Limb (tissue), 2 donors: ENCODE measurements around the gene HDAC5.
"Not testable (repeated sequence)": the region's sequence is repeated elsewhere in the genome, so short reads cannot be mapped to it uniquely, and the experiment has no call there.

ENCODE experiments used
- DNase-seq, 2 donors: peaks; one replicate each; pipeline ENCODE4 v3.0.0-alpha.2; 2016; ENCODE audit errors: extremely low spot score in 2 of 2

HDAC5 gene

GRCh38 chr17:44123356-44124117 lies at the start of gene HDAC5:
TSS of gene HDAC5 (minus strand) at chr17:44123641. CDS start at chr17:44117515, 6,126 bp downstream.
- DNase-seq, result peak; percentile 94 to 100

GRCh38 chr17:44171931-44172455 lies 48.6 kb upstream of the HDAC5 start:
- no peak for DNase-seq

GRCh38 chr17:44170499-44171201 lies 47.2 kb upstream of the HDAC5 start, which contains the start of gene ASB16:
TSS of gene ASB16 (plus strand) at chr17:44170704. CDS start at chr17:44170790, 86 bp downstream.
- DNase-seq, result no peak

DNA sequence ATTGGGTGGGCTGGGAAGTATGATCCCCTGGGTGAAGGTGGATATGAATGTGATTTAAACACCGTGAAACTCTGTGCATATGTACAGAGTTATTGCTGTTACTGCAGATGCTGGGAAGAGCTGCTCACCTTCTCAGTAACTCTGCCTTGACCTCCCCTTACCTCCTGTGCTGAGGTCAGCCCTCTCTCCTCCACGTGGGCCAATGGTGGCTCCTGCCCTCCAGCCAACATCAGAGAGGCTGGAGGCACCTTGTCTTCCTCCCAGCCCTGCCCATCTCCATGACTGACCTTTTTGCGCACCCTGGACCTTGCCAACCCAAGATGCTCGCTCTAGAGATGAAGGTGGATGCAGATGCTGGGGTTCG lies 46.7 kb upstream of the HDAC5 start:
- DNase-seq, result no peak

- DNase-seq, result no peak
These were observed 43.9 kb upstream of the HDAC5 start for GRCh38 chr17:44167181-44167861.

DNA sequence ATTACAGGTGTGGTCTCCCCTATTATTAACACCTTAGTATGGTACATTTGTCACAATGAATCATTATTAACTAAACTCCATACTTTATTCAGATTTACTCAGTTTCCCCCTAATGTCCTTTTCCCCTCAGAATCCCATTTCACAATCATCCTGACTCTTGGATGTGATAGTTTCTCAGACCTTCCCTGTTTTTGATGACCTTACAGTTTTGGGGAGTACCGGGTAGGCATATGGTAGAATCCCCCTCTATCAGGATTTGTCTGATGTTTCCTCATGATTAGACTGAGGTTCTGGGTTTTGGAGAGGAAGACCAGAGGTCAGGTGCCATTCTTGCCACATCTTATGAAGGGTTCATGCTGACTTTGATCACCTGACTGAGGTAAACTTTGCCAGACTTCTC lies 41.0 kb upstream of the HDAC5 start:
- no peak for DNase-seq

GRCh38 chr17:44159519-44160210 lies 36.2 kb upstream of the HDAC5 start:
- no peak for DNase-seq

DNA sequence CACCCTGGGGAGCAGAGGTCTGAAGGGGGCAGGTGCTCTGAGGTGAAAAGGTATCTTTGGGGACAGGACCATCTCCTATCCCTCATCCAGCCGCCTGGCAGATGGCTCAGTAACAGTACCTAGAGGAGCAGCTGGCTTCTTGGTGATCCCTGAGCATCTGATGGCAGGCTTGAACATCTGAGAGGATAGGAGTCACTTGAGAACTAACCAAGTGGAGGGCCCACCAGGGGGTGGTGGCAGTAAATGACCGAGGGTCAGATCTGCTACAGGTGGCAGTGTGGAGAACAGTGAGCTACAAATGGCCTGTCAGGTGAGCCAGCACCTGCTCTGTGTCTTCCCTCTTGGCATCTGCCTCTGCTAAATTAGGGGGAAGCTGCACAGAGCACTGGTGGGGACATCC lies 32.0 kb upstream of the HDAC5 start:
- DNase-seq, result no peak

GRCh38 chr17:44152875-44153274 lies 29.4 kb upstream of the HDAC5 start:
- DNase-seq, result no peak

DNA sequence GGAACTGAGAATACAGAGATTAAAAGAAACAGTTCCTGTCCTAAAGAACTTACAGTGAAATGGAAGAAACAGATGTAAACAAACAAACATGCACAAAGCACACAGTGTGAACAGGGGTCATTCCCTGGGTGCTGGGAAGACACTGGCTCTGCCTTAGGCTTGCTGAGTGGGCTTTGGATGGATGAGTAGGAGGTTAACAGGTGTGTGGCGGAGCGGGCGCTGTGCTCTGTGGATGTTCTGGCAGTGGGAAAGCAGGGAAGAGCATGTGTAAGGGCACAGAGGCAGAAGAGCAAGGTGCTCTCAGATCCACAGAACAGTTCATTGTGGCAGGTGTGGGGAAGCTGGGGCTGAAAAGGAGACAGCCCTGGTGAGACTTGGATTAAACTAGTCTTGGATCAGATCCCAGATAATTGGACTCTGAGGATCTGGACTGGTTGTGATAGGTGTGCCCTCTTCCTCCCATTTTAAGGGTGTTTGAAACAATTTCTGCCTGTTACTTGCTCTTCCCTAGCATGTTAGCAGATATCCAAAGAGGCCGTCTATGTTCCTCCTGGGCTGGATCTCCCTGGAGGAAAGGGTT lies 26.4 kb upstream of the HDAC5 start:
- no peak for DNase-seq

DNA sequence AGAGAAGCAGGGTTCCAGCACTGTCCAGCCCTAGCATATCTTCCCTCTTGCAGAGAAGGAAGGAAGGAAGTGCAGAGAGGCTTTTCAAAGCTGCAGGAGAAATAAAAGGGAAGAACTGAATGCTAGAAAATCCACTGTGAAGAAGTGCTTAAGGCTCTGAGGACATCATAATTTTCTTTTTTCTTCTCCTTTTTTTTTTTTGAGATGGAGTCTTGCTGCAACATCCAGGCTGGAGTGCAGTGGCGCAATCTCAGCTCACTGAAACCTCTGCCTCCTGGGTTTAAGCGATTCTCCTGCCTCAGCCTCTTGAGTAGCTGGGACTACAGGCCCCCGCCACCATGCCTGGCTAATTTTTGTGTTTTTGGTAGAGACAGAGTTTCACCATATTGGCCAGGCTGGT lies 25.6 kb upstream of the HDAC5 start:
- DNase-seq, result not testable (repeated sequence)

DNA sequence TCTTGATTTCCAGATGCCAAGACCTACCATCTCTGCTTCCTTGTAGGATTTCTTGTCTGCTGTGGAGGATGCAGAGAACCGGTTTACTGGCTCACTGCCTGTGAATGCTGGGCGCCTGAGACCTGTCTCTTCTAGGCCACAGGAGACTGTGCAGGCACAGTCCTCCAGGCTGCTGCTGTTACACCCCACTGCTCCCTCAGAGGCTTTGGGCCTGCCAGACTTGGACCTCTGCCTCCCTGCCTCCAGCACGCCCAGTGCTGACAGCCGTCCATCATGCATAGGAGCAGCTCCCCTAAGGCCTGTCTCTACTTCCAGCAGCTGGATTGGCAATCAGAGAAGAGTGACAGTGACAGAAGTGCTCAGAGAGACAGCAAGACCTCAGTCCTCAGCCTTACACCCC lies 24.4 kb upstream of the HDAC5 start:
- DNase-seq, result no peak

DNA sequence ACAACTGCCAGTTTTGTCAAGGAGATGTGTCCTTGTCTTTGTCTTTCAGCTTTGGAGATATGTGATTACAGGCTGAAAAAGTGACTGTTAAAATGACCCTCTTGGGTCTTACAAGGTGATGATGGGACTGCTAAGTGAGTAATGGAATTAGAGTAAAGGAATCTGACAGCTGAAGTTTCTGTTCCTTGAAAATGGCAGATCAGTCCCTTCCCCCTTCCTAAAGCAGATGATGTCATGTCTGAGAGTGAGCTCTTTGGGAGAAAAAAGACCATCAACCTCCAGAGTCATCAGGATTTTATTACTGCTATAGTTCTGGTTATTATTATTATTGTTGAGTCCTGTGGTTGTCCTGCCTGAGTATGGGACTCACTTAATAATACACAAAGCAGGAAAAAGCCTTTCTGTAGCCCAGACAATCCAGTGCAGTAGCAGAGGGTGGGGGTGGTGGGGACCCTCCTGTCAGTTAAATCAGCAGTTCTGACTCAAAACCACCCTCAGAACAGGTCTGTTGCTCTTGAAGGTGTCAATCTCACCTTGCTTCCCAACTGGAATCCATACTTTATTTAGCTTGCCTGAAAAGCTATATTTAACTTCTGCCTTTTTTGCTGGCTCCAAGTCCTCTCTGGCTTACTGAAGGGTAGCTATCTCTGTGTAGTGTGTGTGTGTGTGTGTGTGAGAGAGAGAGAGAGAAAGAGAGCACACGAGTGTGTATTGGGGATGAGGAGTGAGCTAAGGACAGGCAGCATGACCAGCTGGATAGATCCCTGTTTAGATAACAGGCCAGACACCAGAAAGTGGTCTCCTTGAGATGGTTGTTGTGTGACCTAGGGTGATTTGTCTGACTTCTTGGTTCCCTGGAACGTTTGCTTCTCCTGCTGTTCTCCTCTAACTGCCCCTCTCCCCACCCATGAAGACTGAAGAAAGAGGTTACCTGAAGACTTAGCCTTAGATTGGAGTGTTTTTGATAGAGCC lies 23.2 kb upstream of the HDAC5 start:
- DNase-seq, result no peak

DNA sequence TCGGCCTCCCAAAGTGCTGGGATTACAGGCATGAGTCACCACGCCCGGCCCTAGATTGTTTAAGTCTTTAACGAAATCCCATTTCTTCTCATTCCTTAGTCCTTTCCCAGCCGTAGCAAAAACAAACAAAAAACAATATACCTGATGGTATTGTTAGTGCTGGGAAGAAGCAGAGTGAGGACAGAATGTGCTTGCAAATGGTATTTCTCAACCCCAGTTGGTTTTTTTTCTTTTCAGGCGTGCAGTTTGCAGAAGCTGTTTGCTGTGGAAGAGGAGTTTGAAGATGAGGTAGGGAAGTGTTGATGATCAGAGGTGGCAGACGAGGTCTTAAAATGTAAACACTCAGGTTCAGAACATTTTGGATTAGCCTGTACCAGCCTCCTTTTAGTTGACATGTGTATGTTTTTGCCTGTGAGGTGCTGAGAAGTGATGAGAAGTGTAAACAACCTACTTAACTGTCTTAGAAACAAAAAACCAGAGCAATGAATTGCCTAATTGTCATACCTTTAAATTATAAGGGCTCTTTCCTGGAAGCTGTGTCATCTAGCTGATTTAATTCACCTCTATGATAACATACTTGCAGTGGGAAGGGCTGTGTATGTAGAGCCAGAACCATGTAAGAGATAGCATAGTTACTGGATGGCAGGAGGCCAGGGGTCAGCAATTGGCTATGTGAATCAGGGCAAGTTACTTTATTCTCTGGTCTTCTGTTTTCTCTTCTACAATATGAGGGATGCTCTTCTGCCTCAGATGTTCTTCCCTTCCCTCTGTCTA lies 21.7 kb upstream of the HDAC5 start:
- DNase-seq, result no peak

- not testable (repeated sequence) for DNase-seq
These were observed 20.5 kb upstream of the HDAC5 start for GRCh38 chr17:44143921-44144320.

DNA sequence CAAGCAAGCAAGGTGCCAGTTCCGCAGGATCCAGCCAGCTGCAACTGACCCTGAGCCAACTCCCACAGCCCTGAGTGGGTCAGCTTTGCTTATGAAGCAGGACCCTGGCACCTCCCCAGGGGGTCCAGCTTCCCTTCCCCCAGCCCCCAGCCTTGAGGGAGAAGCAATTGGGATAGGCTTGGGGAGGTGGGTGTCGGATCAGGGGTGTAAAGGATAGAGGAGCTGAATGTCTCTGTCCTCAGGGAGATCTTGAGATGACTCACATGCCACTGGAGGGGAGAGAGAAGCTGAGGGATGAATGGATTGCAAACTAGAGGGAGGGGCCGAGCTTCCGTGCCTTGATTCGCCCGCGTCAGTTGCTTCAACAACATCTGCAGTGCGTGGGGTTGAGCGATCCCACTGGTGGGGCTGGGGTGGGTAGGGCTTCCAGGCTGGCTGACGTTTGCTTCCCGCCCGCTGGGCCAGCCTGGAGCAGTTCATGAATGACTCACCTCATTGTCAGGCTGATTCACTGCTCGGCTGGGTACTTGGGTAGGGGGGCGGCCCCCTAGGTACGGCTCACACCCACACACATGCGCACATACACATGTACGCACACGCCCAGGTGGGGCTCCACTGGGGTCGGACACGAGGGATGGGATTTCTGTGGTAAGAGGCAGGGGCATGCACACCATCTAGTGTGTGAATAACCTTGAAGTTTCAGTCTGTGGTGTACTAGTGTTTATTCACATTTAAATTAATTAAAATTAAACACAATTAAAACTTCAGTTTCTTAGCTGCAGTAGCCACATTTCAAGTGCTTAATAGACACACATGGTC lies 14.7 kb upstream of the HDAC5 start:
- peak; percentile 65 to 81 for DNase-seq

DNA sequence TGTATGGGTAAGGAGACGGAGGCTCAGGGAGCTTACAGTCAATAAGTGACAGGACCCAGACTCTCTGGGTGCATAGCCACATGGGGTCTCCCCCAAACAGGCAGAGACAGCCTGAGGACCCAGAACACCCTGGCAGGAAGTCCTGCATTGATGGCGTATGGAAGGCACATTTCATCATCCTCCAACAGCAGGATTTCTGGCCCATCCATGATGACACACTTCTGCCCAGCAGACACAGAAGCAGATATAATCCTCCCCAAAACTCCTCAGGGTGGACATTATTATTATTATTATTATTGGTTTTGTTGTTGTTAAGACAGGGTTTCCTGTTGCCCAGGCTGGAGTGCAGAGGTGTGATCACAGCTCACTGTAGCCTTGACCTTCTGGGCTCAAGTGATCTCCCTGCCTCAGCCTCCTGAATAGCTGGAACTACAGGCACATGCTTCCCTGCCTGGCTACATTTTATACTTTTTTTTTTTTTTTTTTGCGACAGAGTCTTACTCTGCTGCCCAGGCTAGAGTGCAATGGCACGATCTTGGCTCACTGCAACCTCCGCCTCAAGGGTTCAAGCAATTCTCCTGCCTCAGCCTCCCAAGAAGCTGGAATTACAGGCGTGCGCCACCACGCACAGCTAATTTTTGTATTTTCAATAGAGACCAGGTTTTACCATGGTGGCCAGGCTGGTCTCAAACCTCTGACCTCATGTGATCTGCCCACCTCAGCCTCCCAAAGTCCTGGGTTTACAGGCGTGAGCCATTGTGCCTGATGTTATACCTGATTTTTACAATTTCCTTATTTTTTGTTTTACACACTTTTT lies 11.5 kb upstream of the HDAC5 start:
- DNase-seq, result no peak
